ENCODE results near the gene SMCR8. TPM values are rescaled to one million over a fixed set of nuclear protein-coding genes. Genes with fewer than 3 reads are reported as not detected.

Gene SMCR8
- polyA plus RNA-seq, 1 of the 3 experiments (the other 2 are of a cell fraction) = 5.6 TPM

GRCh38 chr17:18314059-18314730, 898 bp upstream of the SMCR8 start:
- H3K4me3 ChIP-seq (ENCODE audit: low read depth in 2 of 2, low read length in 1 of 2) = peak overlapping the region; percentile 84 to 94
- H3F3A ChIP-seq (replicated peaks; ENCODE audit: insufficient read depth) = no peaks in the 10 kb centered on the region
- peak overlapping the region; percentile 70; the same call in 1 of the 2 replicates for H2AFZ ChIP-seq (ENCODE audit: low read depth)
- DNase-seq = no peak
- POLR2A ChIA-PET = interaction anchor here (1.0 kb wide), 1 partner anchor 12 kb away, joined by 3 read pairs; no protein-coding TSS in a partner anchor
- CTCF ChIA-PET = interaction anchor here (0.5 kb wide), 1 partner anchor 22 kb away, joined by 3 read pairs; no protein-coding TSS in a partner anchor
- H3K27ac ChIP-seq (ENCODE audit: low read depth in 2 of 2, low read length in 1 of 2) = peak overlapping the region; percentile 69 to 92; a peak in 3 of 4 replicates
- no peaks in the 10 kb centered on the region for H3K9me2 ChIP-seq
- H4K20me1 ChIP-seq (ENCODE audit: insufficient read depth) = peaks cover 30% of the 10 kb centered on the region
- H3K4me1 ChIP-seq (ENCODE audit: control insufficient read depth in 1 of 2, insufficient read depth in 2 of 2, low read depth in 1 of 2, low read length in 1 of 2) = peaks cover 22 to 43% of the 10 kb centered on the region in 2 experiments; a peak in 2 of 4 replicates
- TF ChIP-seq RXRA (IDR thresholded peaks at IDR 0.05; ENCODE audit: borderline replicate concordance, low read depth) = no peak
- no peak for TF ChIP-seq TCF12 (IDR thresholded peaks at IDR 0.05)
- TF ChIP-seq ZBTB33 (IDR thresholded peaks at IDR 0.05; ENCODE audit: borderline replicate concordance, low read depth) = no peak
- TF ChIP-seq NFIC (IDR thresholded peaks at IDR 0.05; ENCODE audit: borderline replicate concordance) = no peak
- TF ChIP-seq POLR2AphosphoS5 (IDR thresholded peaks at IDR 0.05; ENCODE audit: low read depth, low read length) = no peak
- no peak for TF ChIP-seq IRF3 (IDR thresholded peaks at IDR 0.05; ENCODE audit: low read depth, low read length)
- H3K27me3 ChIP-seq (ENCODE audit: insufficient read depth) = no peaks in the 10 kb centered on the region
- peaks cover 34 to 36% of the 10 kb centered on the region in 2 experiments for H3K36me3 ChIP-seq (replicated peaks in 1 of 2; ENCODE audit: control insufficient read depth in 1 of 2, insufficient read depth in 2 of 2, low read length in 1 of 2)
- H3K9ac ChIP-seq = peak overlapping the region; percentile 85
- H3K9me3 ChIP-seq = no peaks in the 10 kb centered on the region
- peak overlapping the region; percentile 86 for H3K4me2 ChIP-seq
- WGBS (ENCODE audit: low lambda C conversion rate) = 3% methylated on average over 13 of the region's 39 CpGs
- peaks cover 95% of the 10 kb centered on the region for H3K79me2 ChIP-seq (ENCODE audit: insufficient read depth)

- H3F3A ChIP-seq (replicated peaks; ENCODE audit: insufficient read depth) = no peaks in the 10 kb centered on the region
- peaks cover 95% of the 10 kb centered on the region for H3K79me2 ChIP-seq (ENCODE audit: insufficient read depth)
- ChIA-PET POLR2A (no interaction called here), CTCF (no interaction called here)
- H3K9ac ChIP-seq = peak overlapping the region; percentile 85
- peak overlapping the region; percentile 84 to 94 for H3K4me3 ChIP-seq (ENCODE audit: low read depth in 2 of 2, low read length in 1 of 2)
- DNase-seq = no peak
- peaks cover 22 to 49% of the 10 kb centered on the region in 2 experiments; a peak in 2 of 4 replicates for H3K4me1 ChIP-seq (ENCODE audit: control insufficient read depth in 1 of 2, insufficient read depth in 2 of 2, low read depth in 1 of 2, low read length in 1 of 2)
- peak overlapping the region; percentile 72; the same call in 1 of the 2 replicates for H2AFZ ChIP-seq (ENCODE audit: low read depth)
- no peak for TF ChIP-seq TAF1 (IDR thresholded peaks at IDR 0.05; ENCODE audit: borderline replicate concordance, low read depth, low read length)
- TF ChIP-seq NFIC (IDR thresholded peaks at IDR 0.05; ENCODE audit: borderline replicate concordance) = no peak
- TF ChIP-seq GABPA (IDR thresholded peaks at IDR 0.05; ENCODE audit: low read depth) = no peak
- no peak for TF ChIP-seq USF2 (IDR thresholded peaks at IDR 0.05; ENCODE audit: borderline replicate concordance, low read depth, low read length)
- no peak for TF ChIP-seq SMC3 (IDR thresholded peaks at IDR 0.05; ENCODE audit: low read depth, low read length)
- no peak for TF ChIP-seq CTCF (IDR thresholded peaks at IDR 0.05)
- no peak for TF ChIP-seq ZBTB33 (IDR thresholded peaks at IDR 0.05; ENCODE audit: borderline replicate concordance, low read depth)
- no peak for TF ChIP-seq GATA2 (CRISPR knock-in tag; IDR thresholded peaks at IDR 0.05)
- TF ChIP-seq RFX5 (IDR thresholded peaks at IDR 0.05; ENCODE audit: low read length) = no peak
- TF ChIP-seq JUND (IDR thresholded peaks at IDR 0.05) = no peak
- TF ChIP-seq NRF1 (IDR thresholded peaks at IDR 0.05; ENCODE audit: low read depth, low read length) = no peak
- H3K9me3 ChIP-seq = no peaks in the 10 kb centered on the region
- H4K20me1 ChIP-seq (ENCODE audit: insufficient read depth) = peaks cover 44% of the 10 kb centered on the region
- peak overlapping the region; percentile 69 to 92 for H3K27ac ChIP-seq (ENCODE audit: low read depth in 2 of 2, low read length in 1 of 2)
- 8% methylated on average over 18 of the region's 18 CpGs for WGBS (ENCODE audit: low lambda C conversion rate)
- H3K9me2 ChIP-seq = no peaks in the 10 kb centered on the region
- peaks cover 36 to 42% of the 10 kb centered on the region in 2 experiments for H3K36me3 ChIP-seq (replicated peaks in 1 of 2; ENCODE audit: control insufficient read depth in 1 of 2, insufficient read depth in 2 of 2, low read length in 1 of 2)
- H3K27me3 ChIP-seq (ENCODE audit: insufficient read depth) = no peaks in the 10 kb centered on the region
- H3K4me2 ChIP-seq = peak overlapping the region; percentile 86
Measured at GRCh38 chr17:18315562-18315922, 449 bp downstream of the SMCR8 start.

Measured in SK-N-SH (cell line).